HG02610 (cell line): ENCODE results near the gene PARD3B.

Source experiments
- ATAC-seq: cut with Tn5 transposase; IDR thresholded peaks from one replicate; pipeline ENCODE4 v1.9.1; 2021; ENCODE audit warnings: mild to moderate bottlenecking, moderate library complexity; ENCODE audit not compliant: unreplicated experiment

The PARD3B gene

GRCh38 chr2:205079173-205079572 is 533.9 kb downstream of the PARD3B start:
- no peak for ATAC-seq

- no peak for ATAC-seq
Observed at GRCh38 chr2:205086662-205087061, 541.4 kb downstream of the PARD3B start.

DNA sequence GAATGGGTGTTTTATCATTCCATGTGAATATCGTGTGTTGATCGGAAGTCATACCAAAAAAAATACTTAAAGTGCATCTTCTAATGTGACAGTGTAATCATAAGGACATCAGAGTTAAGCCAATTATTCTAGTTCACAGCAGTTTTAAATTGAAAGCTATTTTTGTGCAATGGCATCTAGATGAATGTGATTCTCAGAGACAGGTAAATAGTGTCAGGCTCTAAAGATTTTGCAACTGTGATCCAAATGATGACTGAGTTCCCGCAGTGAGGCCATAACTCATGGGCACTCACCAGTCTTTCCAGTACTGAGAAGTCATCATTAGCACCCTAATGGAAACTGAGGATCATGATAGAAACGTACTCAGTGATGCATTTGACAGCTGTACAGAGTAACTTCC is 542.6 kb downstream of the PARD3B start:
- ATAC-seq = no peak

- ATAC-seq = no peak
Observed at GRCh38 chr2:205089958-205090357, 544.7 kb downstream of the PARD3B start.

DNA sequence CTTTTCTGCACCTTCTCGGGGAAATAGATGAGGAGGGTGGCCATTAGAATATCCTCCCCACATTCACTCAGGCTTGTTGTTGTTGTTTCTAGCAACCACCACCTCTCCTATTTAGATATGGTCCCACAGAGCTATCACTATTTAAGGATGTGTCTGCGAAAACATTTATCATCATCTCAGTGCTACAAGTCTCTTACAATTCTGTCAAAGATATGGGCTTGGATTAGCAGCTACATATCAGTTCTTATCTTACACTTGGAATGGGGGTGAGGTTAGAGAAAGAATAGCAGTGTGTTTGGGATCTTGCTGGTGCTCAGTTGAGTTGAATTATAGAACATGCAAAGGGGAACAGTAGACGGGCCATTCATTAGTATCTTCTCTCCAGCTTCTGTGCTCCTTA is 546.1 kb downstream of the PARD3B start:
- no peak for ATAC-seq

DNA sequence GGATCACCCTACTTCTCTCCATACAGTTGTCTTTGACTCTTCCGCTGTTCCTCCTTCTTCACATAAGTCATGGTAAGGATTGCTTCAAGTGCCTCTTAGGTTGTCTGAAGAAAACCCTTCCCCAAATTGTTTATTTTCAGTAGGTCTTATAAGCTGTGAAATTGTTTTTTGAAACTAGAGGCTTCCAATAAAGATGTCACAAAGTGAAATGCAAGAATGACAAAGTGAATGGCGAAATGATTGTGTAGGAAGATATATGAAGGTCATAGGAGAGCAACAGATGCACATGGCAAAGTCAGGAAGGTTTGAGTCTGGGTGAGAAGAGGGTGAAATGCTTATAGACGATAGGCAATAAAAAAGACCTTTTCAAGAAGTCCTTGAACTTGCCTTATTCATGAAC is 548.8 kb downstream of the PARD3B start:
- no peak for ATAC-seq

DNA sequence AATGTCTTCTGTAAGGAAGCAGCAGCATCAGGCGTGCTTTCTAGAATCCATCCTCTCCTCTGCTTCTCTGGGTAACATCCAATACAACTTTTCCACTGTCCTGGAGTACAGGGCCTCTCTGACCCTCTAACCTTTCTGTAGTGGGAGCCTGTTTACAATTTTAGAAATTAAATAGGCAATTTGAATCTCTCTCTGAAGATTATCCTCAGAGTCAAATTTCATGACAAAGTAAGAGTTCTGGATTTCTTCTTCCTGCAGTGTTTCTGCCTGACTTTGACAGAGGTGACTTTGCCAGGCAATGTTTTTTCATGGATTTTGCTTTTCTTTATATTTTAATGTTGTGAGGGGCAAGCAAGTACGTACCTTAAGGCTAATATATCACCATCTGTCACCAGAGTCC is 558.4 kb downstream of the PARD3B start:
- no peak for ATAC-seq

- ATAC-seq = no peak
Observed at GRCh38 chr2:205107810-205108209, 562.5 kb downstream of the PARD3B start.

DNA sequence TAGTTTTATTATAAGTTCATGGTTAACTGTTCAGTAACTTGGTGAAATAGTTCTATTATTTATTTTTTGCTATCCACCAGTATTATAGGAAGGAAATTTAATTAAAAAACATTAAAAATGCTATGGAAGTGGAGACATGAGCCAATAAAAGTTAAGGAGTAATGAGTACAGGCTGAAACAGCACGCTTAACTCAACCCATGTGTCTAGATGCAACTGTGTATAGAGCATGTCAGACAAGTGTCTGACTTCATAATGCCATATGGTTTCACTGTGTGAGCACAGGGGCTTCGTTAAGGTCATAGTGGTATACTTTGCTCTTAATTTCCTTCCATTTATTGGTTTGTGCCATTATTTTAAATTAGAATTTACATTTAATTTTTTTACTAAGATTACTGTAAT is 570.2 kb downstream of the PARD3B start:
- no peak for ATAC-seq

DNA sequence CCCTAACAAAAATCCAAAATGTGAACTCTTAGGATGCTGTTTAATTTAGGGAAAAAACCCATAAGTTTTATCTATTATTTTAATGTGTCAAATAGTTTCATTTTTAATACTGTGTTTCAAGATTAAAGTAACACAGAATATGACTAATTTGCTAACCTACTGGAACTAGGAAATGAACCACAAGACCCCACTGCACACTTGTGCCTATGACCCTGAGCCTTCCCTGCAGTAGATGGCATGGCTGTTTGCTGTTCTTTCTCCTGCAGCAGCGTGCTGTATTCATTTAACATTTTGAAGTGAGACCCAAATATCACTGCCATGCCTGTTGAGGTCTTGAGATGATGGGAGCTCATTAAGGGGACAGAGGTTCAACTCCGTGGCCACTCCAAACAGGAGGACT is 571.9 kb downstream of the PARD3B start:
- no peak for ATAC-seq

DNA sequence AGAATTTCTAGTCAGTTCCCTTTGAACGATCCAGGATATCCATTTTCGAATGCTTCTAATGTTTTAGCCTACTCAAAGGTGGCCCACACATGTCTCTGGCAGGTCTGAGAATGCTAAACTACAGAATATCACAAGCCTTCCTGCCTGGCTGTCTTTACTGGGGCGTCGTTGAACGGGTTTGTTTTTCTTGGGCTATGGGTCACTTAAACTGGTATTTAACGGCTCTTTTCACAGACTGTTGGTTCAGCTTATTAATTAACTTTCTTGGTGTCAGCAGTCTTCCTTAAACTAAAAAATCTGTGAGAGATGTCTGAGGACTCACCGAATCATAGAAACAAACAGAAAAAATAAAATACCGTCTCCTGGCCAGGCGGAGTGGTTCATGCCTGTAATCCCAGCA is 573.9 kb downstream of the PARD3B start:
- no peak for ATAC-seq

GRCh38 chr2:205128726-205129125 is 583.5 kb downstream of the PARD3B start:
- ATAC-seq = no peak

GRCh38 chr2:205129531-205129930 is 584.3 kb downstream of the PARD3B start:
- ATAC-seq = no peak

DNA sequence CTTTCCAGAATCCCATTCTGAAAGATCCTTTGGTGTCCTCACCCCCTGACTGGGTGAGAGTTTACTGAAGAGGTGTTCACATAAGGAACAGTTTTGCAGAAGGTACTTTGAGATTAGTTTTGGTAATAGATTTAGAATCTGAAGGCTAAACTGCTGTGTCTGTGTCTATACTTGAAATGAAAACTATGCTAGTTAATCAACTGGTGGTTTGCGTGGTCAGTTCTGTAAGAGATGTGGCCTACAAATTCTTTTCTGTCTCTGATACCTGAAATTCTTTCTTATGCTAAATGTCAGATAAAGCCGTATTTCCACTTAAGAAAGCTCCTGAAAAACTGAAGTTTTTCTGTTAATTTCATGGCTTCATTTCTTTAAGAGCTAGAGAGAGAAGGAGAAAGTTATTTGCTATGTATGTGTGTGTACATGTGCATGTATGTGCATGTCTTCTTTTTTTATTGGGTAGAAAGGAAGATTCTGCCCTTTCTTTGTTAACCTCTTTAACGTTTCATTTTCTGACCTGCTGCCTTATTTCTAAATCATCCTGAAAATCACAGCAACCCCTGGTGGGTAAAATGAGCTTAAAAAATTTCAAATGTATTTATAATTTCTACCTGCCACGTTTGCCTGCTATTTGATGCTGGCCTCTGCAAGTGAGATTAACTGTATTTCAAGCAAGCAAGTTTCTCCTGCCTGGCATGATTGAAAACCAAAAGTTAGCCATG is 585.0 kb downstream of the PARD3B start:
- no peak for ATAC-seq

GRCh38 chr2:205133544-205133943 is 588.3 kb downstream of the PARD3B start:
- no peak for ATAC-seq

GRCh38 chr2:205138735-205139134 is 593.5 kb downstream of the PARD3B start:
- ATAC-seq = no peak

DNA sequence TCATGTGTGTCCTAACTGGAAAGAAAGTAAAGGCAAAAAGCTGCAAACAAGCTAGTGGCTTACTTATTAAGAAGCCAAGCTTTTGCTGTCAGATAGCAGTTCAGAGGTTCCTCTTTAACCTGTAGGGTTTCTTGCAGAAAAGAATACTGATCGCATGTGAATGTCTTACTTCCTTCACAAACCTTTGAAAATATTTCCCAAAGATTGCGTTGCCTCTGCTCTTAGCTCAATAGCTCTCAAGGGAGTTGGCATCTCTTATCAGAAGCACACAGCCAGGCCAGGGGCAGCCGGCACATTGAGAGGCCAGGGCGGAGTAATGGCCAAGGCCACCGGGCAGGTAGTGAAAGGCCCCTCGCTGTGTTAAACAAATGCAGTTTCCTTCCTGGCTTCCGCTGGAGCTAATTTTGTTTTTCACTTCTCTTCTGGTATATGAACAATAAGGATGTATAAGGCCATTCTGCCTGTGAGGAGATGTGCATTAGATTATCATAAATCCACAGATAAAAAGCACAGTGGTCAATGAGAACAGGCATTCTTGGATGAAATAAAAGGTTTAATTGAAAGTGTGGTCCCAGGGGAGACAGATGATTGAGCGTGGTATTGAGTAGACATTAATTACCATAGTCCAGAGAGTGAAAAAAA is 594.7 kb downstream of the PARD3B start:
- ATAC-seq = no peak

GRCh38 chr2:205141381-205141780 is 596.1 kb downstream of the PARD3B start:
- no peak for ATAC-seq

- no peak for ATAC-seq
Observed at GRCh38 chr2:205145888-205146287, 600.6 kb downstream of the PARD3B start.

DNA sequence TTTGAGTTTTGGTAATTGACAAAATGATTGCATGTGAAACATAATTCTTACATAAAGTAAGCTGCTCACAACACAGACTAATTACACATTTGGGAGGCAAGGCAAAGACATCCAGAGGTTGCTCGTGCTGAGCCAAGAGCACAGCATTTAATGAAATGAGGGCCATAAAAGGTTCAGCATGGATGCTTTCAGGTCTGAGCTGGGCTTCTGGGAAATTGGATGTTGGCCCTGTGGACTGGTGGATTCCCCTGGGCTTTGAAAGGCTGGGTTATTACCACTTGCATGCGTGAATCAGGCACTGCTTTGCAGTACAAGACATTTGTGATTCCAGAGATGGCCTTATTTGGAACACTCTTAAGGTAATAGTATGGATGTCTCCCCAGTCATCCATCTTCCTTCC is 603.5 kb downstream of the PARD3B start:
- ATAC-seq = no peak

GRCh38 chr2:205156457-205156856 is 611.2 kb downstream of the PARD3B start:
- no peak for ATAC-seq

DNA sequence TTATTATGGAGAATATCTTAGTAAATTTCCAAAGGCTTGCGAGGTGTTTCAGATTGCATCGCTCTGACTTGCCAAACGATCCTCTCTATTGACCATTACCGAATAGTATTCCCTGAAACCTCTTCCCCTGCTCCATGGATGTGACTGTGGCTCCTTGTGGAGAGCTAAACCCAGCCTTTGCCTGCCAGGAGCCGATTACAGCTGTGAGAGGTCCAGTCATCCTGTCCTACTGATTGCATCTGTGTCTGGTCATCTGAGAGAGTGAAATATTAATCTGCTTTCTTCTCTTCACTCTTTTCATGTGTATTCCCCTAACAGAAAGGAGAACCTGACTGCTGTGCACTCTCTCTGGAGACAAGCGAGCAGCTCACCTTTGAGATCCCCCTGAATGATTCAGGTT is 613.1 kb downstream of the PARD3B start:
- no peak for ATAC-seq
